SK-N-DZ (cell line): ENCODE results near the gene XYLB. TPM values are rescaled to one million over a fixed set of nuclear protein-coding genes. Genes with fewer than 3 reads are reported as not detected.
"Not testable (repeated sequence)": the region's sequence is repeated elsewhere in the genome, so short reads cannot be mapped to it uniquely, and the experiment has no call there.

Experiments
- DNase-seq: peaks from one replicate; pipeline ENCODE4 v3.0.0-alpha.2; 2015; ENCODE audit warnings: low spot score
- polyA plus RNA-seq, 2 experiments: library from polyadenylated mRNA; depleted of rRNA; stranded (reverse); fragments of >200 nt; gene quantifications; 2 replicates each; pipeline ENCODE4 v1.2.3, GENCODE V29; 2014

The XYLB gene
- polyA plus RNA-seq (2014; cell fraction: cytosol; rRNA removed) = 5.7 and 7.9 TPM in 2 replicates
- 8.9 and 11.7 TPM in 2 replicates for polyA plus RNA-seq (2014; cell fraction: nucleus; rRNA removed)

DNA sequence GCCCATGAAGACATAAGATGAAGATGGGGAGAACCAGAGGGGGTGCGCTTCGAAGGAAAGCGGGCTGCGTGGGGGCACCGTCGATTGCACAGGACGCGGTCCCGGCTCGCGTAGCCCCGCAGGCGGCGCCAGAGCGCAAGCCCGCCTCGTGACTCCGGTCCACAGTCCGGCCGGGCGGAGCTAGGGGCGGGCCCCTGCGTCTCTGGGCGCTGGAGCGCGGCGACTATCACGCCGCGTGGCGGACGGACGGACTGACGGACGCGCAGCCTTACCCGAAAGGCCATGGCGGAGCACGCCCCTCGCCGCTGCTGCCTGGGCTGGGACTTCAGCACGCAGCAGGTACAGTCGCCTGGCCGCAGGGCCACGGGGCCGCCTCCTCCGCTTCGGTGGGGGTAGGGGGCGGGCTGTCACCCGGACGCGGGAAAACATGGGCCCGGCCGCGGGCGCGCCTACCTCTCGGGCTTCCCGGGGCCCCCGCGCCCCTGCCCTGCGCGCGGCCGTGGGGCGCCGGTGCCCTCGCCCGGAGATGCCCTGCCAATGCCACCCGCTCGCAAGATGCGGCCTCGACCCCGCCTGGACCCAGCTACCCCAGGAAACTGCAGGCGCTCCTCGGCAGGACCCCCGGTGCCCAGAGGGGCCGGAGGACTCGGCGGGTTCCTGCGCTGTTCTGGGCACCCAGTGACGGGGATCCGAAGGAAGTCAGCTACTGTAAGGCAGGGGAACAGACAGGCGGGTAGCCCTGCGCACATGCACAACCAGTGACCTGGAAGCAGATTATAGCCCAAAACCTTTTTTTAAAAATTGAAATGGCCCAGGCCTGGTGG, at the start of gene XYLB:
TSS of gene XYLB (plus strand) at position 199 of the 824 bp plus-strand sequence. CDS start at position 283, 84 bp downstream.
- DNase-seq = peak; percentile 75

GRCh38 chr3:38297053-38297452, 49.5 kb upstream of the XYLB start:
- not testable (repeated sequence) for DNase-seq

DNA sequence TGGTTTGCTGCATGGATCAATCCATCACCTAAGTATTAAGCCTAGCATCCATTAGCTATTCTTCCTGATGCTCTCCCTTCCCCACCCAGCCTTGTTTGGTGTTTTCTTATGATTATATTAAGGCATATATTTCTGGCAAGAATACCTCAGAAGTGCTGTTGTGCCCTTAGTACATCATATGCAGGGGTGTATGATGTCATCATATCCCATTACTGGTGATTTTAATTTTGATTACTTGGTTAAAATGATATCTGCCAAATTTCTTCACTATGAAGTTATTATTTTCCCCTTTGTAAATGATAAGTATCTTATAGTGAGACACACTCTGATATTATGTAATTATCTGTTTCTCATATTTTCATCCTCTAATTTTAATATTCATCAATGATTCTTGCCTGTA, 49.0 kb upstream of the XYLB start:
- no peak for DNase-seq

DNA sequence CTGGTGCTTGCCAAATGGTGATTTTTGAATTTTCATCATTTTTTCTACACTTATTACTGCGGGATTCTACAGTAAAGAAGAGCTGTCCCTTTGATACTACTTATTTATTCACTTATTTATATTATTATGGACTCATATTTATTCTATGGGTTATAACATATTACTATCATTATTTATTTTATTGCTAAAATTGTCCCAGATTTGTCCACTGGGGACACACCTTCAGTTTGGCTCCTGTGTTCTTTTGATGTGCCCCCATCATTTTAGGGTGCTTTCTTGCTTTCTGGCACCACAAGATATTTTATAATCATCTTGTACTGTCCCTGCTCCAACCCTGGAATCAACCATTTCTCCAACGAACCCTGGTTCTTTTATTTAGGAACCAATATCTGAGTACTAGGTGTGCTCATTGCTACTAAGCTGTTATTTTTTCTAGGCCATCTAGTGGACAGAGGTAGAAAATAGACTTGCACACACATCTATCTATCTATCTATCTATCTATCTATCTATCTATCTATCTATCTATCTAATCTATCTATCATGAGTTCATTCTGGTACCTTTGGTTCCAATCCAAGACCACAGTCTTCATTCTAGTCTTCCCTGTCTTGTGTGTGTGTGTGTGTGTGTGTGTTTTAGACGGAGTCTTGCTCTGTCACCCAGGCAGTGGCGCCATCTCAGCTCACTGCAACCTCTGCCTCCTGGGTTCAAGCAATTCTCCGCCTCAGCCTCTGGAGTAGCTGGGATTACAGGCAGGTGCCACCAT, 48.5 kb upstream of the XYLB start:
- DNase-seq = no peak

DNA sequence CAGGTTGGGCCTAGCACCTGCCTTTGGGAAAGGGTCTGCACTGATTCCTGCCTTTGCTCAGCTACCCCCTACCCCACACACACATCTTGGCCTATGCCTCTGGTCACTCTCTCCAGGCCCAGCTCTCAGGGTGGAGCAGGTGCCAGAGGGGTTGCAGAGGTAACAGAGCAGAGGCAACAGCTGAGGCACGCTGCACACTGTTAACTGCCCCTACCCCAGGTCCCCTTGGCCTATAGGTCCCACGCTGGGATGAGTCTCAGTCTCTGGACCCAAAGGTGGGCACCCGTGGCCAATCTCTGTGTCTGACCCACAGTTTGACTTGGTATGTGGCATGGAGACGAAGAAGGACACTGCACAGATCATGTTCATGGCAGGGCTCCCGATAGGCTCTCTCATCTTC, 39.6 kb upstream of the XYLB start:
- DNase-seq = no peak

DNA sequence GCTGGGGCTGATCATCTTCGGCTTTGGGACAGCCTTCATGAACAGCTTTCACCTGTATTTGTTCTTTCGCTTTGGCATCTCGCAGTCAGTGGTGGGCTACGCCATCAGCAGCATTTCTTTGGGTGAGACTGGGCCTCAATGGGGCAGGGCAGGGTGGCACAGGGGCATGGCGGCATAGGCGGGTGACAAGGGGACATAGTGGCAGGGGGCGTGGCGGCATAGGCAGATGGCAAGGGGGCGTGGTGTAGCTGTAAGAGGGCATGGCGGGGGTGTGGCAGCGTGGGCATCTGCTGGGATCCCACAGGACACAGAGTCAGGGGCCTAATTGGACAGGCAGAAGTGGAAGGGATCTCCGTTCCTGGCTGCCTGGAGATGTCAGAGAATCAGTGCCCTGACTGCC, 39.0 kb upstream of the XYLB start:
- no peak for DNase-seq

GRCh38 chr3:38308456-38308855, 38.1 kb upstream of the XYLB start:
- DNase-seq = peak; percentile 57

GRCh38 chr3:38311476-38311875, 35.1 kb upstream of the XYLB start:
- DNase-seq = no peak

GRCh38 chr3:38311941-38312340, 34.6 kb upstream of the XYLB start:
- DNase-seq = no peak

DNA sequence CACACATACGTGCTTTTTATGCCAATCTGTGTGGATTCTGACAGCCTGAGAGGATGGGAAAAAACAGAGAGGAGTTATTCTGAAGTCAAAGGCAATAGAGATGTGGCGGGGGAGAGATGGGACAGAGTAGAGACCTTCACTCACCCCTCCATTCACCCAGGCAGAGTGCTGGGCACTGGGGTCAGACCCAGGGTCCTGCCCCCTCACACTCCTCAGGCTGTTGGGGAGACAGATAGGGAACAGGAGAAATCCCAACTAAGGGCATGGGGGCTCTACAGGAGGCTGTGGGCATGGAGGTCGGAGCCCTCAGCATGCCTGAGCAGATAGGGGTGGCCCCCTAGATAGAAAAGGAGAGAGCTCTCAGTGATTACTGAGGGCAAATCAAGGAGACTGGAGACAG, 34.2 kb upstream of the XYLB start:
- no peak for DNase-seq

- DNase-seq = no peak
Observed at GRCh38 chr3:38313263-38313662, 33.3 kb upstream of the XYLB start.

DNA sequence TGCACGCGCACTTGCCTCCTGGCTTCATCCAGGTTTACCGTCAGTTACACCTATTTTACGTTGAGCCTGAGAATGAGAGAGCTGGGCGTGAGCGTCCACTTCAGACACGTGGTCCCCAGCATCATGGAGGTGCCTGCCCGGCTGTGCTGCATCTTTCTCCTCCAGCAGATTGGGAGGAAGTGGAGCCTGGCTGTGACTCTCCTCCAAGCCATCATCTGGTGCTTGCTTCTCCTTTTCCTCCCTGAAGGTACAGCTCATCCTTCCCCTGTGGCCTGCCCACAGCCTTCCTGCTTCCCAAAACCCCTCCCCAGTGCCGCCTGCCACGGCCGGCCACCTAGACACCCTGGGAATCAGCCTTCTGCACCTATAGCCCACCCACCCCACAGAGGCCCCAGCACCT, 32.9 kb upstream of the XYLB start:
- no peak for DNase-seq

- peak; percentile 53 for DNase-seq
Observed at GRCh38 chr3:38314112-38314763, 32.3 kb upstream of the XYLB start.

GRCh38 chr3:38314764-38315487, 31.7 kb upstream of the XYLB start:
- DNase-seq = peak; percentile 32

DNA sequence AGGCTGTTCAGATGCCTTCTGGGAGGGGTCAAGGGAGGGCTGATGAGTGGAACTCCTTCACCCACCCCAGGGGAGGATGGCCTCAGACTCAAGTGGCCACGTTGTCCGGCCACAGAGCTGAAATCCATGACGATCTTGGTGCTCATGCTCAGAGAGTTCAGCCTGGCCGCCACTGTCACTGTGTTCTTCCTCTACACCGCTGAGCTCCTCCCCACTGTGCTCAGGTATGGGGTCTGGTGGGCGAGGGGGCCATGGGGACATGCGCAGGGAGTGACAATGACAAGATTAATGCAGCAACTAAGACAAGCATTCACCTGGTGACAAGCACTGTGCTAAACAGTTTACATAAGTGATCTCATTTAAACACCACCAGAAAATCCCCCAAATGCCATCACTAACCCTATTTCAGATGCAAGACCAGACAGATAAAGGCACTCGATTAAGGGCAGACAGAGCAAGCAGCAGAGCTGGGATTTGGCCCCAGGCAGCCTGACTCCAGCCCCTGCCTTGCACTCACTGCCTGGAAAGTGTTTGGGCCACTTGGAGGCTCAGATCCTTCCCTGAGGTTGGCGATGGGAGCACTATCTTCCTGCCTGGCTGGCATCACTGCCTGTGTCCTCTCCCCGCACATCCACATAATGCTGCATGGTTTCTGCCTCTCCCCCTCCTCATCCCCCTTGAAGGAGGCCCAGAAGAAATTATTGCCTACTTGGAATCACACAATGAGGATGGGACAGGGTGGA, 30.9 kb upstream of the XYLB start:
- DNase-seq = no peak

GRCh38 chr3:38316356-38317191, 30.0 kb upstream of the XYLB start:
- no peak for DNase-seq

GRCh38 chr3:38317192-38317759, 29.3 kb upstream of the XYLB start:
- DNase-seq = no peak

DNA sequence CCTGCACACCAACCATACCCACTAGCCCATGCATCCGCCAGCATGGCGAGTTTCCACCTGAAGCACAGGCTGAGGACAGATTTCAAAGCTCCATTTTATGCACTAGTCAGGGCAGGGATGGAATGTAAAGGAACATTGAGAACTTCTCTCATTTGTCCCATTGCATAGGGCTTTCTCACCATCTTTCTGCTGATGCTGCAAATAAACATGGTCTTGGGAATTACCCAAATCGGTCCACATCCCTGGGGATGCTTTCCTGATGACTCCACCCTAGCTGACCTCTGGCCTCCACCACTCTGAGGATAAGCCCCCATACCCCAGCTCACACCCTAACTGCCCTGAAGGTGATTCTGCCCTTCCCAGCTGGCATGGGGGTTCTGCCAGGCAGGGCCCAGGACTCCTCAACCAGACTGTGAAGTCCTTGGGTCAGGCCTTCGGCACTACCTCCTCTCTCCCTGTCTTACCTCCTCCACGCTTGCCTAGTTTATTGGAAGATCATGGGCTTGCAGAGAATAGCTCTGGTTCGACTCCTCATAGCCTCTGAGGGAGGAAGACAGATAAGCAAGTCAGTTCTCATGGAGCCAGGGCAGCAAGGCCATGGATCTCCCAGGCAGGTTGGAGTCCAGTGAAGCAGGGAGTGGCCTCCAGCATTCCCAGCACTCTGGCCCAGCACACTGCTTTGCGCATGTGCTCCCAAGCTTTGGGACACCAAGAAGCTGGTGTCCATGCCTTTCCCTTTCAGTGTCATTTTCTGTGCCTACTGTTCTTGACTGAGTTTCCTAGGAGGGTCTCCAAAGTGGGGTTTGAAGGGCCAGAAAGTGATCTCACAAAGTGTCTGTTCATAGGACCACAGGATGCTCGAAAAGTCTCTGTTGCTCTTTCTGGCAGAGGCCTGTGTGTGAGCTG, 27.6 kb upstream of the XYLB start:
- DNase-seq = no peak
